ENCODE results near the gene PDHX.
"Not testable (repeated sequence)": the region's sequence is repeated elsewhere in the genome, so short reads cannot be mapped to it uniquely, and the experiment has no call there.

The PDHX gene

DNA sequence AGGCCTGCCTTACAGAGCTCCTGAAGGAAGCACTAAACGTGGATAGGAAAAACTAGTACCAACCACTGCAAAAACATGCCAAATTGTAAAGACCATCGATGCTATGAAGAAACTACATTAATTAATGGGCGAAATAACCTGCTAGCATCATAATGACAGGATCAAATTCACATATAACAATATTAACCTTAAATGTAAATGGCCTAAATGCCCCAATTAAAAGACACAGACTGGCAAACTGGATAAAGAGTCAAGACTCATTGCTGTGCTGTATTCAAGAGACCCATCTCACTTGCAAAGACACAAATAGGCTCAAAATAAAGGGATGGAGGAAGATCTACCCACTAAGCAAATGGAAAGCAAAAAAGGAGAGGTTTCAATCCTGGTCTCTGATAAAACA lies 107.5 kb downstream of the PDHX start:
- DNase-seq: not testable (repeated sequence)

DNA sequence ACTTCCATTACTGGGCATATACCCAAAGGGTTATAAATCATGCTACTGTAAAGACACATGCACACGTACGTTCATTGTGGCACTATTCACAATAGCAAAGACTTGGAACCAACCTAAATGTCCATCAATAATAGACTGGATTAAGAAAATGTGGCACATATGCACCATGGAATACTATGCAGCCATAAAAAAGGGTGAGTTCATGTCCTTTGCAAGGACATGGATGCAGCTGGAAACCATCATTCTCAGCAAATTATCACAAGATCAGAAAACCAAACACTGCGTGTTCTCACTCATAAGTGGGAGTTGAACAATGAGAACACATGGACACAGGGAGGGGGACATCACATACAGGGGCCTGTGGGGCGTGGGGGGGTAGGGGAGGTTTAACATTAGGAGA lies 111.6 kb downstream of the PDHX start:
- DNase-seq: not testable (repeated sequence)

DNA sequence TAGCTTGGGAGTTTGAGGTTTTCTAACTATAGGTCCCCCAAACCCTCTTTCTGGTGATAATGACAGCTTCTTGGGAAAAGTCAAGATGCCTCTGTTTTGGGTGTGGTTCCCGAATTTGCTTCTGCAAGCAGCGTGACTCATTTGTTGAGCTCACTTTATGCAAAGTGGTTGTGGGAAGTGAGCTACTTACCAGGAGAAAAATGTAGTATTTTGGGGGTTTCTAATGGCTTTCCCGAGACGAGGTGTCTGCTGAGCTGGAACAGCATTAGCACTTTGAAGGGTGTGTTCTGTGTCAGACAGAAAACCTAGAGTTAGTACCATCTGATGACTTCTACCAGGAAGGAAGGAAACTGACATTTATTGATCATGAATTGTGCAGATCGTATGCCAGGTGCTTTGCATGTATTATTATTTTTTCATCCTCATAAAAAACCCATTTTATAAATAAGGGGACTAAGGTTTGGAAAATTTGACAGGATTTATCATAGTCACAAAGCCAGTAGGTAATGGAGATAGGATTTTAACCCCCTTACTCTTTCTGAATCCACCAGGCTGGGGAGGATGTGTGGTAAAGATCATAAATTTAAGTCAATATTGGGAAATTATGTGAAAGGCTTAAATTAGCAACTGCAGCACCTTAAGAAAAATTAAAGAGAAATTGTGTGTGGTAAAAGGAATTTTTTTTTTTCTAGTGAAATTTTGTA lies 113.7 kb downstream of the PDHX start:
- DNase-seq: peak; percentile 67

DNA sequence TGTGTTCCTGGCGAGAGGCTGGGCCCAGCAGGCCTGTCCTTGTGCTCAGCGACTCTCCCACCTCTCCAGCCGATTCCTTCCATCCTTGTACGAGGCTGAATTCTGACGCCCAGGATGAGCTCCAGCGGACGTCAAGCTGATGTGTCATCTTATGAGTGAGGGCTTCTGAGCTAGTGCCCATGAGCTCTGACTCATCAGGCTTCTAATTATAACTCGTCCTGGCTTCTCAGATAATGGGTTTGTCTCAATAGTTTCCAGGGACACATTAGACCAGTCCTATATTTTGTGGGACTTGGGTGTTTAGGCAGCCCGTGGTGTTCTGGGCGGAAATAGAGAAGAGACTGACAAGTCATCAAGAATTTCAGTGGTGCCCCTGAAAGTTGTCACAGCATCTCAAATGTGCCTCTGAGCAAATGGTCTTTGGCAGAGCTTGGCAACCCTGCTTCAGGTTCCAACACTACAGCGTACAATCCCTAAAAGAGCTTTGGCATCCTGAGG lies 114.3 kb downstream of the PDHX start:
- DNase-seq: peak; percentile 96

DNA sequence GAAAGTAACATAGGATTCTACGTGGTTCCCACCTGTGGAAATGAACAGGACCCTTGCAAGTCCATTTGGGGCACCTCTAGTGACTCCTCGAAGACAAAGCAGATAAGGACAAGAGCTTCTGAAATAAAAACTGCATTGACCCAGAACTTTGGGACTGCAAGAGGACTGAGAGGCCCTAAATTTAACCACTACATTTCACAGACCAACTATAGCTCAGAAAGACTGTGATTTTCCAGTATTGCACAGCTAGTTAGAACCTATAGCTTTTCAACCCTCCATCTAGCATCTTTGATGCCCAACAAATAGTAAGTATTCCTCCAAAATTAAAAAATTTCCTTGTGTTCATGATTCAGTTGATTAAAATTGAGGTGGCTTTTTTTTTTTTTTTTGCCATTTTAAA lies 114.9 kb downstream of the PDHX start:
- DNase-seq: no peak

DNA sequence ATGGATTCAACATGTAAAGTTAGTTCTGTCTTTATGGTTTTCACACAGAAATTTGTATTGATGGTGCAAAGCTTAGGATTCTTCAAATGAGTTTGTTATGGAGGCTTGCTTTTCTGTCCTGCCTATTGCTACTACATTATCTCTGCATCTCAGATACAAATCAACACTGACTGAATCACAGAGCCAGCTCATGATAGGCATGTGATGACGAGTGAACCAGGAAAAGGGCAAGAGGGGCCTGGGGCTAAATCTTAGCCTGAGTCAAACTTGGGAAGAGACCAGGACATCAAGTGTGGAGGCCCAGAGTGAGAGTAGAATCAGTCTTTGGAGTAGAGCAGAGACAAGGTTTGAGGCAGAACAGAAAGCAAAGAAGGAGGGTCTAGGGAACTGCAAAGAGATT lies 115.4 kb downstream of the PDHX start:
- no peak for DNase-seq

DNA sequence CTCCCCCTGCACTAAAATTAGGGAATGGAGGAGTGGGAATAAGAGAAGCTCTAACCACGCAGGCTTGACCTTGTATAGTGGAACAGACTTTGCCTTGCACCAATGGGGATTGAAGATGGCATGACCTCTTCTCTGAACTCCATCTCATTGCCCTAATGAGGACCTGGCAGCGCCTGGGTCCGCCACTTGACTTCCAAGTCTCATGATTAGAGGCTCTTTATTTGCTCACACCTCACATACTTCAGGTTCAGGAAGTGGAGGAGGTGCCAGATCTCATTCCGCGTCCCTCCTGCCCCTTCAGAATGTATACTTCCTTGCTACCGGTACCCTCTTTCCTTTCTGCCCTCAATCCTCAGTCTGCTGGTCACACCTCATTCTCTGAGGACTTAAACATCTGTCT lies 116.6 kb downstream of the PDHX start:
- DNase-seq: no peak

DNA sequence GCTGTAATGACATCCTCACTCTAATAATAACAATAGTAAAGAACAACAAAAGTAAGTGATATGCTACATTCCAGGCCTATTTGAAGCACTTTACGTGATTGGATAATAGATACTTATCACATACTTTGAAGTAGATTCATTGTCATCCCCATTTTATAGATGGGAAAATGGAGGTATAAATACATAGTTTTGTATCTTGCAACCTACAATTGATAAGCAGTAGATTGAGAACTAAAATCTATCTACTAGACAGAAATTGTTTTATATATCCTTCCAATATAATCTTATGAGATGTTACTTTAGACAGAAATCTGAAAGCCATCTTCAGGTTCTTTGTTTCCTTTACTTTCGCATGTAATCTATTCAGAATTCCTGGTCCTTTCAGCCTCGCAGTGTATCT lies 118.0 kb downstream of the PDHX start:
- no peak for DNase-seq

DNA sequence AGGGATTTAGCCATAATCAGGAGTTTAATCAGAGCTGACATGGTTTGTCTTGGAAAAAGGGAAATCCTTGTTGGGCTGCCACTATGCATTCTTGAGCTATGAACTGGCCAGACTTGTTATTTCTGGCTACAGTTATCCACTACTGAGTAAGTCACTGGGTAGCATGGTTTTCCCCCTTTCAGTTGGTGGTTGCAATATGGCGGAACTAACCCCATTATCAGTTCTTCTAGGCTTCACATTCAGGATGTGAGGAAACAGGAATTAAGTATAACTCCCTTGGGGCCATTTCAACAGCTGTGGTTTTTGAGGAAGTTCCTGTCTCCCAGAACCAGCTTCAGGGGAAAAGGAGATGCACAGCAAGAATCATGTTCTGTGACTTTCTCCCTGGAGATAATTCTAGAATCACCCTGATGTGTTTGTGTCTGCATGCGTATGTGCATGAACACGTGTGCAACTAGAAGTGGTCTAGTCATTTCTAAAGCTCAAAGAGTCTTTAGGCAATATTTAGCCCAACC lies 119.5 kb downstream of the PDHX start:
- DNase-seq: peak; percentile 94

DNA sequence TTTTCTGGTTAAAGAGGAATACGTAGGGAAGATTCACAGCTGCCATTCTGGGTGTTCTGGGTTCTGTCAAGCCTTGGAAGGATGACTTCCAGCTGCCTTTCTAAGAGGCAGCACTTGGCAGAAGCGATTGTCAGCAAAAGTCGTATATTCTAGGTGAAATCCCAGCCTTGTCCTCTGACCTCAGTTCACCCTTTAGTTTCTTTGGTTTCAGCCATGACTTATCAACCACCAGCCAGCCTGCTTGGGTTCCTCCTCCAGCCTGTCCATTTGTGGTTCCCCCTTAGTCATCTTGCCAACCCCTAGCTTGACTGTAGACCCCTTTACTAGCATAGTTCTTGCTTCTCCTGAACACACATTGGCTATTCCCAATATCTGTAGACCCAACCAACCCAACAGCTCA lies 120.2 kb downstream of the PDHX start:
- DNase-seq: no peak

DNA sequence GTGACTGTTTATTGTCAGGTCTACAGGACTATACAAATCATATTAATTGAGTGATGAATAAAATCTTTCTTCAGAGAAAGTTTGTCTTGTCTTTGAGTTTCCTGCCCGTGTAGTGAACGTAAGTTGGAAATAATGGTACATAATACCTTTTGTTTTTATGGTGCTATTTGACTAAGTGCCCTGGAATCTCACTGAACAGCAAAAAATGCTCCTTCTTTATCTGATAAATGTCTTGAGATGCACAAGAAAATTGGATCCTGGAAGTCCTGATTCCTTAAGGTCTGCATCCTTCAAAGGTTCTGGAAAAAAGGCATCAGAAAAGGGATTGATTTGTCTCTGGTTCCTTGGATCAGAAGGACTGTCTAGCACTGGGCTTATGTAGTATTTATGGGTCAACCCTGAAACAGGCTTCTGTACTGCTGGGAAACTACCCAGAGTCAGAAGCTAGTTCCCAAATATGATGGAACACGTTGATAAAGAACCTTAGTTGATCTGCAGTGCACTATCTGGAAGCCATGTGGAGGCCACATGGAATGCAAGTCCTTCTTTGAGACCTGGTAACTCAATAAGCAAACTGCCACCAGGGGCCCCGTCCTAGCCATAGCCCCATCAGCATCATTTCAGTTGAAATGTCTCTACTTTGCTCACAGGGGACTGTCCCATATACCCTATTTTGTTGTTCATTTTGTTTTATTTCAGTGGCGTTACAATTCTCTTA lies 122.0 kb downstream of the PDHX start:
- DNase-seq: no peak

DNA sequence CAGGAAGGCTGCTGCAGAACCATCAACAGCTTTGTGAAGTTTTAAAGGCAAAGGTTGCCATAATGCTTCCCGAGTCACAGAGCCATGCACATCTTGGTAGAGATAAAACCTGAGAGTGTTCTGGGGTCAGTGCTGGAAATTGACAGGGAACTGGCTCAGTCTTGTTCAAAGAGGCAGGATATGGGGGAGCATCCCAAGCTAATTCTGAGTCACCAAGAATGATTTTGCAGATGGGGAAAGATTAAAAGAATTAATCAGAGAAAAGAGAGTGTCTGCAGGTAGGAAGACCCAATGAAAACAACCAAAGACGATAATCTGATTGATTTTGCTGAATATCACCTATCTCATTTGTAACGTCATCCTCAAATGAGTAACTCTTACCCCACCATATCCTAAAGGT lies 122.7 kb downstream of the PDHX start:
- peak; percentile 33 for DNase-seq

DNA sequence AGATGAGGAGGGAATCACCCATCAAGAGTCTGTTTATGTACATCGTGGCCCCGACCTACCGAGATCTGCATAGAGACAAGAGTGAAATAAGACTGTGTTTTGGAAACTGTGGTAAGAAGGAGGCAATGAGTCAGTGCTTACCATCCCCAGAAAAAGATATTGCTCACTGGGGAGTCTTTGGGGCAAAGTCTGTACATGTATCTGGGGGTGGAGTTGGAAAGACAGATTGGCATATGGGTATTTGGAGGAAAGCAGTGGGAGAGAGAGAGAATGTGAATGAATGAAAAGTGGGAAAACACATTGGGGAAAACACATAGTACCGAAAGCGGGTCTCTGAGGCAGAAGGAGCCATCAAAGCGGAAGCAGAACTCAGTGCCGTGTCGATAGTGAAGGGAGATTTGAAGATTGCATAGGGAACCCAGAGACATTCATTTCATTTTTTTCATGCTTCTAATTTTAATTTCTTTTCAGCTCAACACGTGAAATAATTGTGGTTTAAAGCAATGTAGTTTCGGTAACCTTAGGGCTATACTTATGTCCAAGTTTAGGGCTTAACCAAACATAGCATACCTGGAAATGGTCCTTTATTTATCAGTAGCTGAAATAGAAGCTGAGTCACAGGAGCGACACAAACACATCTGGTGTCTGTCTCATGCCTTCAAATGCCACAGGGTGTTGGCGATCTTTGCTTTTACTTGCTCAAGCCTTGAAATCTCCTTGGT lies 124.0 kb downstream of the PDHX start:
- DNase-seq: peak; percentile 86

DNA sequence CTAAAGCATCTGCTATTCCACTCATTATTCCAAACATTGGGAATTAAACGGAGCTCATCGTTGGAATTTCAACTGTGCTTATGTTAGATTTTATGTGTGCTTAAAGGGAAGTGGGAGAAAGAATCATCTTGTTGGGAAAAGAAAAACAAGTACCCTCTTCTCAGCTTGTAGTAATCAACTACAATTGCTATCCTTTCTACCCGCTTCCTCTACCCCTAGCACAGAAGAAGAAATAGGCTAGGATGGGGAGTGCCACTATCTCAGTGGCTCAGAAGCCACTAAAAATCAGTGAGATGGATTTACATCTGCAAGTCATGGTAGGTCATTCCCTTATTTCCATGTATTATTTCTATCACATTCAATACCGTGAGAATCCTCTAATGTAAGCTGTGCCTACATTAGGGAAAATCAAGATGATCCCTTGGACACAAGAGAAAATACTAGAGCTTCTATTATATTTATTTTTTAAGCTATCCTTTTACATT lies 124.7 kb downstream of the PDHX start:
- DNase-seq: no peak

DNA sequence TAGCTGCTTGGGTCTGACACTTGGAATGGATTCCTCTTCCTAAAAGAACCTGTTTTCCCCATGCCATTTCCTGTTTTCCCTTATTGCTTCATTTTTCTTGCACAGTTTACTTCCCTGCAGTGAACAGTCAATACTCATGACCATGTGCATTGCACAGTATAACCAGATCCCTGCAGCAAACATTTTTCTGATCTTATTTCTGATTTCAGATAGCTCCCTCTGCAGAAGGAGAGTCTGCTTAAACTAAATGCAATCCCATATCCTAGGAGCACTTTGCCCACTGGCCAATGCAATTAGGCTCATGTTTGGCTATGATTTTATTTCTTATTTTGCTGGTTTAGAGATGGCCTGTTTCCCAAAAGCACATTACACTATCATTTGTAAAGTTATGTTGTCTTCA lies 125.8 kb downstream of the PDHX start:
- no peak for DNase-seq

DNA sequence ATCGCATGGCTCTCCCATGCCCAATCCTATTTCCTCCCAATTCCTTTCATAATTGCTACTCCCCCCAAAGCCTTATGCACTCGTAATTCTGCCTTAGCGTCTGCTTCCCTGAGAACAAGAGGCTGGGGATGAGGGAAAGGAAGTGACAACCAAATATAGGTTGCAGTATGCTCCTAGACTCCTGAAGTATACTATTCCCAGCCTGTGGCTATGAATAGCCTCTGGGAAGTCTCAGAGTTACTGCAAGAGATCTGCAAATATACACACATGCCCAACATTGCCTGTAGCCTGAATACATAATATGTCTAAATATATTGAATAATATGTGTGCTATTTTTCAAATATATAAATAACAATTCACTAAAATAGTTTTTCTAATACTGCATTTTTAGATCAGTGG lies 126.5 kb downstream of the PDHX start:
- no peak for DNase-seq

DNA sequence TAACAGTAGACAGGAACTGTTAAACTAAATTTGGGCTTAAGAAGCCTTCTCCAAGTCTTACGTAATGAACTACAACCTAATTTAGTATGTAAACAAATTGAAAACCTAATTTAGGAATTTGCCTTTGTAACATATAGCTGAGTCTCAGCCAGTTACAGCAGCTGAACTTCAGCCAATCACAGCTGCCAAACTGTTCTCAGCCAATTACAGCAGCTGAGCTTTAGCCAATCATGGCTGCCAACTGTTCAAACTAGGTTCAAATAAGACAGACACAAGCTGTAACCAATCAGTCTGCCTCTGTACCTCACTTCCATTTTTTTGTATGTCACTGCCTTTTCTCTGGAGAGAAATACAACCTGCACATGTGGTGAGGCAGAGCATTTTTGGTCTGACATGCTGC lies 127.5 kb downstream of the PDHX start:
- DNase-seq: no peak

DNA sequence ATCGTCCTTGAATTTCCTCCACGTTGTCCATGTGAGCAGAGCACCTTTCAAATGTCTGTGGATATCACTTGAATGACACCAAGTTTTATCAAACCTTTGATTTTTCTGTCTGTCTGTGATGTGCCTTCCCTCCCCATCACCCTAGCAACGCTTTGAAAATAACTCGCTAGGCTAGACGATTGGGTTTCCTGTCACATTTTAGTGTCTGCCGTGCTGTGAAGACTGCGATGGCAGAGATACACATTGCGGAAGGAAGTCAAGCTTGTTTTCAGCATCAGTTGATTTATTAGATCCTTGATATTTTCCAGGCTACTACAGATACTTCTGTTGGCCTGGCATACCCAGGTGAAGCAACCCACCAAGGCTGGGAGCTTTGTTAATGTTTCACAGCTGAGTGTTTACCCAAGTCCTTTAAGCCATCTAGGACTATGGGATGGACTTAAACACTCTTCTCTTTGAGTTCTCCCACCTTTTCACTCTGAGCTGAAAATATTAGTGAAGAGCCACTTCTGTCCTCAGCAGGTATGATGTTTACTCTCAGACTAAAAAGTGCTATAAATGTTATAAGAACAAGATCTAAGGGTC lies 128.9 kb downstream of the PDHX start:
- DNase-seq: no peak

All from NCI-H226 (cell line).